GM18517 (cell line): ENCODE data around the gene LYPD6B.

Experiments
- ATAC-seq: cut with Tn5 transposase; IDR thresholded peaks from one replicate; pipeline ENCODE4 v1.9.1; 2021; ENCODE audit warnings: mild to moderate bottlenecking, moderate library complexity; ENCODE audit not compliant: unreplicated experiment

The LYPD6B gene, protein sequence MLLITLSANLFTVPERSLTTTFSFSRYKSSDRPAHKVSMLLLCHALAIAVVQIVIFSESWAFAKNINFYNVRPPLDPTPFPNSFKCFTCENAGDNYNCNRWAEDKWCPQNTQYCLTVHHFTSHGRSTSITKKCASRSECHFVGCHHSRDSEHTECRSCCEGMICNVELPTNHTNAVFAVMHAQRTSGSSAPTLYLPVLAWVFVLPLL

GRCh38 chr2:149038442-149039212 is at the start of gene LYPD6B:
Gene LYPD6B, plus strand, starts transcription at chr2:149038699. Its CDS starts 92,250 bp downstream, at chr2:149130949.
- ATAC-seq, result peak; percentile 54

GRCh38 chr2:148989882-148990493 is 48.5 kb upstream of the LYPD6B start:
- ATAC-seq, result peak; percentile 86

DNA sequence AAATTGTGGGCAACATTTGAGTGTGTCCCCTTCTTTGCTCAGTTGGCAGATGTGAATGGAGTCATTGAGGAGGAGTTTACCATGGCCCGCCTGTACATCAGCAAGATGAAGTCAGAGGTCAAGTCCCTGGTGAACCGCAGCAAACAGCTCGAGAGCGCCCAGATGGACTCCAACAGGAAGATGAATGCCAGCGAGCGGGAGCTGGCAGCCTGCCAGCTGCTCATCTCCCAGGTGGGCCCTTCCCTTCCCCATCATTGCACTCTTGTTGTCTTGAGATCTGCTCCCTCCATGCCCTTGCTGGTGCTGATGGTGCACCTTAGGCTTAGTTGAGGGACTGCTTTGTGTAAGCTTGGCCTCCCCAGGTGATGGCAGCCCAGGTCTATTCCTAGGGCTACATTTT is 47.5 kb upstream of the LYPD6B start:
- ATAC-seq, result no peak

DNA sequence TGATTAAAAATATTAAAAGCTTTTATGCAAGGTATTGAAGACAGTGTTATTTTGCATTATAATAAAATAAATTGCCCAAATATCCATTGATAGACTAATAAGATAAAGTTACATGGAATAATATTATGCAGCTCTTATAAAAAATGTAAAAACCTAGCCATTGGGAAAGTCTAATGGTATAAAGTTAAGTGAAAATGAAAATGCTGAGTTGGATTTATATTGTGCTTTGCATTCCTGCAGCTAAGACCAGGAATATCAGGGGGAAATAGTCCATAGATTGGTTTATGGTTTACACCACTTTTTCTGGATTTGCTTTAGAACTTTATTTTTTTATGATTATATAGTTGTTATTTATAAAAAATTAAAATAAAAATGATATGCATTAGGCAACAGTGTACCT is 46.1 kb upstream of the LYPD6B start:
- no peak for ATAC-seq

DNA sequence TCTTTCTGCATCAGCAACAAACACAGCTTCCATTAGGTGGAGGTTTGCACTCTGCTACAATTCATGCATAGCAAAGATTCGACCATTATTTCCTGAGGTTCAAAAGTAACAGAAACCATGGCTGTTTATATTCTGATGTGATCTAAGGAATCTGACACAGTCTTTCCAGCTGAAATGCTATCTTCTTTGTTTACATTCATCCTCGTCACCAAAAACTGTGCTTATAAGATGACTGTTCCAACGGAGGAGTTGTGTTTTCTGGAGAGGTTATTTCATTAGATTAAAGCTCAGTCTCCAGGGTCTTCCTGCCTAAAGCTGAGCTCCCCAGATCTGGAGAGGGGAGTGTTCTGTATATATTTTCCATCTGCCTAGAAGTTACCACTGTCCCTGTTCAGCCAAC is 45.1 kb upstream of the LYPD6B start:
- no peak for ATAC-seq

GRCh38 chr2:148994341-148994740 is 44.2 kb upstream of the LYPD6B start:
- no peak for ATAC-seq

DNA sequence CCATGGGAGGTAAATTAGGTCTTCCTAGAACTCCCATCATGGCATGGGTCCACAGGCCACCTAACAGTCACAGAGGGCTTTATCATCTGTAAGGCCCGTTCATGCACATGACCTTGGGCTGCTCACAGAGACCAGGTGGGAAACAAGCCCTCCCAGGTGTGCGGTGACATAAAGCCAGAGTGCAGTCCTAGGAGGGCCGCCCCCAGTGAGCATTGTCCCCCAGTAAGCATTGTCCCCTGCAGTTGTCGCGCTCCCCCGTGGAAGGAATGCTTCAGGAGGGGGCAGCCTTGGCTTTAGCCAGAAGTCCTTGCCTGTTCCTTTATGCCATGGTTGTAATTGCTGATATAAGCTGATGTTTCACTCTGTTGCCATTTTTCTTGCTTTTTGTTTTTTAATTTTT is 41.7 kb upstream of the LYPD6B start:
- ATAC-seq, result no peak

- ATAC-seq, result no peak
These were observed 40.2 kb upstream of the LYPD6B start for GRCh38 chr2:148998165-148998830.

DNA sequence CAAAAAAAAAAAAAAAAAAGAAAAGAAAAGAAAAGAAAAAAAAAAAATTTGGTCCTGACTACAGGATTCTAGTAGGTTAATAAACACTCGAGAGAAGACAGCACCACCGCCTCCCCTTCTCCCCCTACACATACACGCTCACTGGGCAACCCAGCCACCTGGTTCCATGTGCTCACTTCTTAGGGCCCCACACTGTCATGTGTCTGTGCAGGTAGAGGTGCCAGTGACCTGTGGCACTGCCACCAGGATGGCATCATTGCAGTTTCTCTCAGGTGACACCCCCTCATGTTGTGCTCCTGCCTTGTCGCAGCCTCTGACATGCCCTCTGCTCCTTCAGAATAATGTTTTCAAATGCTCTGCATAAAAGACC is 39.7 kb upstream of the LYPD6B start:
- ATAC-seq, result no peak

- no peak for ATAC-seq
These were observed 39.0 kb upstream of the LYPD6B start for GRCh38 chr2:148999451-148999921.

- ATAC-seq, result no peak
These were observed 38.2 kb upstream of the LYPD6B start for GRCh38 chr2:149000158-149000938.

DNA sequence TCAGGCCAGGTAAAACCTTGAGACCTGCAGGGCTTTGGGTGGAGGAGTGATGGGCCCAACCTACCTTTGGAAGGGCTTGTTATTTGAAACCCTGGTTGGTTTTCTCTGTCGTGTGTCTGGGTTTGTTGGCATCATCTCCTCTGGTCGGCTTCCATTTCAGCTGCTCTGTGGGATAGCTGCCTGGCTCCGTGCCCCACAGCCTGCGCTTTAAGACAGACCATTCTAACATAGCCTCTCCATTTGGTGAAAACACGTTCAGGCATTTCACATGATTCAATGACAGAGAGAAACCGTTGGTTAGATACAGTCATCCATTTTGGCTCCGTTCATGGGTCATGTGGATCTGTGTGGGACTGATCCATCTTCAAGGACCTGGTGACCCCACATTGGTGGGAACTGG is 37.0 kb upstream of the LYPD6B start:
- ATAC-seq, result no peak

- no peak for ATAC-seq
These were observed 36.1 kb upstream of the LYPD6B start for GRCh38 chr2:149002378-149002890.

DNA sequence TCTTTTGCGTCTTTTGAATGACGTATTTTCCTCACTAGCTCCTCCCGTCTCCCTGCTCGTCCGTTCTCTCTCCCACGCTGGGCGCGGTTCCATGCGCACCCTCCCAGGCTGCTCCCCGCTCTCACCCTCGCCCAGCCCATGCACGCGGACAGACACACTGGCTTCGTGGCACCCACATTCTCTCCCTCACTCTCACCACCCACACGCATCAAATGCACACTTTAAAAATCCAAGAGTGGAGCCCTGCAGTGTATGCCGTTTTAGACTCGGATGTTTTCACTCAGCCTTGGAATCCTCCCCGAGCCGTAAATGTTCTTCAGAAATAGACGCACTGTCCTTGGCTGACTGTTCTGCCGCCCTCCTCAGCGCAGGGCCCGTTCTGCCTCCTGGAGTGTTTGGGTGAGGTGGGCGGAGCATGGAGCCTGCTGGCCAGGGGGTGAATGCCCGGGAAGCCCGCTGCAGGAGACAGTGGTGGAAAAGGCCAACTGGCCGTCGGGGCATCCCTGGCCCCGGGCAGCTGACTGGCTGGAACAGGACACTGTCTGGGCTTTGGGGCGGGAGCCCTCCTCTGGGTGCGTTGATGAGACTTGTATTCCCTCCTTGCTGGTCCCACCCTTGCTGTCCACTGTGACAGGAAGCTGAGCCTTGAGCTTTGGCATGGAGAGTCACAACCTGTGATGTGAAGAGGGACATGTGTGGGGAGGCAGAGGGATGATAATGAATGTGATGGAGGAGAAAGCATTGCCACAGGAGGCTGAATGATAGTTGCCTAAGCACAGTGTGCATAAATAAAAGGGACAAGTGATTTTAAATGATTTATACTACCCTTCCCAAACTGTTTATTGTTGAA is 35.4 kb upstream of the LYPD6B start:
- ATAC-seq, result no peak

GRCh38 chr2:149004836-149005235 is 33.7 kb upstream of the LYPD6B start:
- ATAC-seq, result no peak

DNA sequence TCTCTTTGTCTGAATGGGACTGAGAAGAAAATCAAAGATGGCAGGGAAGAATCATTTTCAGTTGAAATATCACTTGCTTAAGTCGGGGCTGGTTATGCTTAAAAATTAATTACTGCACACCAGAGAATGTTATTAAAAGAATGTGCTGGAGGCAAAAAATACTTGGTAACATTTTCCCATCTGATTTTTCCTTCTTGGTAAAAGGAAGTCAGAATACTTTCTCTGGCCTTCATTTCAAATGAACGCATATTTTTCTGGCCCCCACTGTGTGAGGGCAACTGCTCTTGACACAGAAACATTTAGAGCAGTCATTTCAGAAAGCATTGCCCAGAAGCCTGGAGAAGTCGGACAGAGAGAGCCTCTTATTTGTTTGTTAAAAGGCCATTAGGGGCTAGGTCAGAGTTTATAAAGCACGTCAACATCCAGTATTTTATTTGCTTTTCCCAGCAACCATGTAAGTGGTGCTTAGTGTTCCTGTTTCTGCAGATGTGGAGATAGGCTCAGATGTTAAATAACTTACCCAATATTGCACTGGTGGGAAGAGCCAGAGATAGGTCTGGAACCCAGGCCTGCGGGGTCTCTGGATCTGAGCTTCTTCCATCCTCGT is 32.9 kb upstream of the LYPD6B start:
- ATAC-seq, result no peak

GRCh38 chr2:149006883-149007543 is 31.5 kb upstream of the LYPD6B start:
- ATAC-seq, result no peak

DNA sequence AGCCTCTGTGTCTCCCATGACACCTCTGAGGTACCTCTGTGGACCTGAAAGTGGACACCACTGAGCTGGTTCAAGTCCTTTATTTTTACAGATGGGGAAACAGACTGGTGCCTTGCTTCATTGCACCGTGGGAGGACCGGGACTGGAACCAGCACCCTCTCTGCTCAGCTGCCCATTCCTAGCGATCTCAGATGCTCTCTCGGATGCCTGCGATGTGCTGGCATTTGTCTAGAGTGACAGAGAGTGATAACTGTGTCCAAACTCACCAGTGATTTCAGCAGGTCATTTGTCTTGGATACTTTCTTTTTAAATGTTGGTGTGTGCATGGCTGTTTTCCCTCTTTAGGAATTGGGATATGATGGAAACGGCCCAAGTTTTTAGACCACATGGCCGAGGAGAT is 30.1 kb upstream of the LYPD6B start:
- ATAC-seq, result no peak
